GM12873 (cell line): ENCODE data around the gene GSTK1.
A peak's percentile ranks its signal among the peaks of the same experiment; 100 is the strongest.

Experiments used
- CTCF ChIP-seq: IDR thresholded peaks from 2 replicates; pipeline ENCODE4 v1.5.1; 2012; ENCODE audit warnings: low read depth, mild to moderate bottlenecking, moderate library complexity, low read length, control low read depth; ENCODE audit not compliant: insufficient read depth; ENCODE audit errors: missing control alignments

The GSTK1 gene

GRCh38 chr7:143295870-143296269 is 32.6 kb downstream of the GSTK1 start:
- no peak for TF ChIP-seq CTCF

- no peak for TF ChIP-seq CTCF
These were observed 33.4 kb downstream of the GSTK1 start for GRCh38 chr7:143296686-143297085.

- TF ChIP-seq CTCF = no peak
These were observed 36.1 kb downstream of the GSTK1 start for GRCh38 chr7:143299346-143299745.

GRCh38 chr7:143299840-143300239 is 36.6 kb downstream of the GSTK1 start:
- TF ChIP-seq CTCF = peak; percentile 77

- TF ChIP-seq CTCF = no peak
These were observed 38.0 kb downstream of the GSTK1 start for GRCh38 chr7:143300959-143301935.

GRCh38 chr7:143303733-143304132 is 40.5 kb downstream of the GSTK1 start:
- TF ChIP-seq CTCF = no peak

GRCh38 chr7:143304938-143305337 is 41.7 kb downstream of the GSTK1 start:
- no peak for TF ChIP-seq CTCF
